Breast epithelium (tissue), 3 donors: ENCODE results near the gene GANC.

ENCODE experiments used
- POLR2A ChIP-seq: fragments of 450-650 bp; IDR thresholded peaks from one replicate; pipeline ENCODE4 v1.6.1; 2016; ENCODE audit warnings: antibody characterized with exemption, mild to moderate bottlenecking, moderate library complexity
- POLR2AphosphoS5 ChIP-seq, 3 donors: sonication (generic); formaldehyde crosslinking; IDR thresholded peaks; one replicate each; pipeline ENCODE4 v1.6.1; 2017; ENCODE audit warnings: antibody characterized with exemption in 3 of 3
- TF ChIP-seq, protein P1 (sequence below), 3 donors: fragments of 450-650 bp; IDR thresholded peaks; one replicate each; pipeline ENCODE4 v1.5.1; 2016 to 2017; ENCODE audit warnings: antibody characterized with exemption in 3 of 3, mild to moderate bottlenecking in 3 of 3, moderate library complexity in 3 of 3

- TF ChIP-seq POLR2A: no peak
- TF ChIP-seq, protein P1, sequence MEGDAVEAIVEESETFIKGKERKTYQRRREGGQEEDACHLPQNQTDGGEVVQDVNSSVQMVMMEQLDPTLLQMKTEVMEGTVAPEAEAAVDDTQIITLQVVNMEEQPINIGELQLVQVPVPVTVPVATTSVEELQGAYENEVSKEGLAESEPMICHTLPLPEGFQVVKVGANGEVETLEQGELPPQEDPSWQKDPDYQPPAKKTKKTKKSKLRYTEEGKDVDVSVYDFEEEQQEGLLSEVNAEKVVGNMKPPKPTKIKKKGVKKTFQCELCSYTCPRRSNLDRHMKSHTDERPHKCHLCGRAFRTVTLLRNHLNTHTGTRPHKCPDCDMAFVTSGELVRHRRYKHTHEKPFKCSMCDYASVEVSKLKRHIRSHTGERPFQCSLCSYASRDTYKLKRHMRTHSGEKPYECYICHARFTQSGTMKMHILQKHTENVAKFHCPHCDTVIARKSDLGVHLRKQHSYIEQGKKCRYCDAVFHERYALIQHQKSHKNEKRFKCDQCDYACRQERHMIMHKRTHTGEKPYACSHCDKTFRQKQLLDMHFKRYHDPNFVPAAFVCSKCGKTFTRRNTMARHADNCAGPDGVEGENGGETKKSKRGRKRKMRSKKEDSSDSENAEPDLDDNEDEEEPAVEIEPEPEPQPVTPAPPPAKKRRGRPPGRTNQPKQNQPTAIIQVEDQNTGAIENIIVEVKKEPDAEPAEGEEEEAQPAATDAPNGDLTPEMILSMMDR (IDR thresholded peaks at IDR 0.05): no peak
- TF ChIP-seq POLR2AphosphoS5 (IDR thresholded peaks at IDR 0.05): no peak
These were observed 87.6 kb downstream of the GANC start for GRCh38 chr15:42360535-42361112.
